HG03039 (cell line): ENCODE measurements around the gene AQP1.
A peak's percentile ranks its signal among the peaks of the same experiment; 100 is the strongest.

Experiments used
- ATAC-seq: cut with Tn5 transposase; IDR thresholded peaks from one replicate; pipeline ENCODE4 v1.9.1; 2021; ENCODE audit warnings: mild to moderate bottlenecking, moderate library complexity; ENCODE audit not compliant: unreplicated experiment

Gene AQP1

DNA sequence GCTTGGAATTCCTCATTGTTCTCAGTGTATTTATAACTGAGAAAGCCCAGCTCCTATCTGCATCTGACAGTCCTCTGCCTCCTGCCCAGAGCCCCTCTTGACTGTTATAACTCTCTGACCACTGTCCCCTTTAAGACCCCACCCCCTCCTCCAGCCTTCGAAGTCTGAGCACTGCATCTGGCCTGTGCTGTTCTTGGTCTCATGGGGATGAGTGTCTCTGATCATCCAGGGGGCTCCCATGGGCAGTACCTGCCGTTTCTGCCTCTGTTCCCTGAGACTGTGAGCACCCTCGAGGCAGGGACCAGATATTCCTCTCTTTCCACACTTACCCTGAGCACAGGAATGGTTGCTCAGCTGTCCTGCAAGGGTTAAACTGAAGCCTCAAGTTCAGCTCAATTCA is 59.8 kb downstream of the AQP1 start:
- ATAC-seq = no peak

DNA sequence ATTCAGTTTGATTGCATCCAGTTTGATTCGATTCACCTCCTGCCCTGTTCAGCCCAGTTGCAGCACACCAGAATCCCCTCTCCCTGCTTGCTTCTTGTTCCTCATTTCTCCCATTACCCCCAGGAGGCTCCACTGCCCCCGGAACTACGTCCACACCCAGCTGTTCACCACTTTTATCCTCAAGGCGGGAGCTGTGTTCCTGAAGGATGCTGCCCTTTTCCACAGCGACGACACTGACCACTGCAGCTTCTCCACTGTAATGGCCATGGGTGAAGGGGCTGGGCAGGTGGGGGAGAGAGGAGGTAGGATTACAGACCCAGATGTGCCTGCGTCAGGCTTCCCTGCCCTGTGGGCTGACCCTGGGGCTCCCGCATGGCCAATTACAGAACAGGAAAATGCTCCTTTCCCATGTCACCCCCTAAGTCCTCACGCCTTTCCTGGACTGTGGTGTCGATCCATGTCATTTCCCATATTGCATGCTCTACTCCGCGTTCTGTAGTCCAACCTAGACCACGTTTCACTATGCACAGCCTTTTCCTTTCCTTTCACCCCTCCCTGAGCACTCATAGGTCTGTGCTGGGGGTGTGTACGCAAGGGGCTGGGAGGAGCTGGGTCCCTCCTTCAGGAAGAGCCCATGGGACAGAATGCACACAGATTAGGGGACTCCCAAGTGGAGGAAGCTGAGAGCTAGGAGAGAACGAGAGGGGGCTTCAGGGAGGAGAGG is 60.3 kb downstream of the AQP1 start:
- ATAC-seq = no peak

- no peak for ATAC-seq
These were observed 61.6 kb downstream of the AQP1 start for GRCh38 chr7:30973292-30973691.

DNA sequence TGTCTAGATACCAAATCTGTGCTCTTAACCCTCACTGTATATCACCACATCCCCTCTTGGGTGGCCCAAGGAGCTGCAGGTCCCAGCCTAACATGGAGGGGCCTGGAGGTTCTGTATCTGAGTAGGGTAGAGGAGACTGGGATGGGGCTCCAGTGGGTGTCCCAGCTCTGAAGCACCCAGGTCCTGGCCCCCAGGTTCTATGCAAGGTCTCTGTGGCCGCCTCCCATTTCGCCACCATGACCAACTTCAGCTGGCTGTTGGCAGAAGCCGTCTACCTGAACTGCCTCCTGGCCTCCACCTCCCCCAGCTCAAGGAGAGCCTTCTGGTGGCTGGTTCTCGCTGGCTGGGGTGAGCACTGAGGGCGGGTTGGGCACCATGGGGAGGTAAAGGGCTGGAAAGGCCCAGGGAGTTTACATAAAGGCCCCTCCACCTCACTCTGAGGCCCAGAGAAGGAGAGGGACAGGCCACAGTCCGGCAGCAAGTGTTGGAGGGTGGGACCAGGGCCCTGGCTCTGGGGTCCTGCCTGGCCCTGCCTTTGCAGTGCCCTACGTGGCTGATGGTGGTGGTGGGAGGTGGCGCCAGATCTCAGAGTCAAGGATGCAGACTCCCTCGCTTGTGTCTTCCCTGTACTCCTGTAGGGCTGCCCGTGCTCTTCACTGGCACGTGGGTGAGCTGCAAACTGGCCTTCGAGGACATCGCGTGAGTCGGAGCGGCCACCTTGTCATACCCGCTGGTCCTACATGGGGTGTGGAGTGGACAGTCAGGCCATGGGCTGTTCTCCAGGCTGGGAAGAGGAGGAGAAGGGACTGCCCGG is 62.3 kb downstream of the AQP1 start:
- no peak for ATAC-seq

GRCh38 chr7:30974605-30975255 is 63.1 kb downstream of the AQP1 start:
- ATAC-seq = peak; percentile 98
